Stomach (tissue), 9 donors: ENCODE data around the gene MCEMP1. TPM values are rescaled to one million over a fixed set of nuclear protein-coding genes. Genes with fewer than 3 reads are reported as not detected.
A peak's percentile ranks its signal among the peaks of the same experiment; 100 is the strongest.

Source experiments
- DNase-seq, 2 donors: peaks; one replicate each; pipeline versions ENCODE4 v3.0.0 to v3.0.0-alpha.2; 2013 to 2019
- H3K27ac ChIP-seq, 5 donors: fragments of 200-600 bp in 4 of 5; sonication (generic) in 4 of 5; one replicate each; pipeline ENCODE4 v1.5.1; 2013 to 2019; ENCODE audit warnings: mild to moderate bottlenecking in 1 of 5, moderate library complexity in 1 of 5
- H3K27me3 ChIP-seq, 3 donors: fragments of 200-600 bp; sonication (generic); one replicate each; pipeline ENCODE4 v1.5.1; 2017 to 2019; ENCODE audit warnings: mixed run types in 1 of 3
- H3K36me3 ChIP-seq, 4 donors: fragments of 200-600 bp; sonication (generic); 1 replicate in 3 of 4; 2 replicates in 1 of 4; pipeline ENCODE4 v1.5.1; 2016 to 2019
- H3K4me1 ChIP-seq, 4 donors: fragments of 200-600 bp; sonication (generic); one replicate each; pipeline ENCODE4 v1.5.1; 2016 to 2019
- H3K4me3 ChIP-seq, 4 donors: fragments of 200-600 bp; sonication (generic) in 3 of 4; one replicate each; pipeline ENCODE4 v1.5.1; 2016 to 2019; ENCODE audit warnings: mild to moderate bottlenecking in 1 of 4
- H3K9me3 ChIP-seq, 4 donors: fragments of 200-600 bp; sonication (generic); one replicate each; pipeline ENCODE4 v1.5.1; 2016 to 2019
- CTCF ChIP-seq, 7 experiments: fragments of 450-650 bp in 4 of 7; fragments of 200-600 bp in 3 of 7; sonication (generic) in 3 of 7; IDR thresholded peaks; one replicate each; pipeline ENCODE4 v1.5.1; 2016 to 2019; ENCODE audit warnings: antibody characterized with exemption in 7 of 7, control low read depth in 2 of 7, mild to moderate bottlenecking in 1 of 7
- EP300 ChIP-seq: sonication (generic); formaldehyde crosslinking; IDR thresholded peaks from one replicate; pipeline ENCODE4 v1.6.1; 2017; ENCODE audit warnings: antibody characterized with exemption
- POLR2A ChIP-seq, 4 donors: fragments of 450-650 bp; IDR thresholded peaks; one replicate each; pipeline ENCODE4 v1.6.1; 2016; ENCODE audit warnings: antibody characterized with exemption in 4 of 4, control low read depth in 2 of 4, mild to moderate bottlenecking in 1 of 4, moderate library complexity in 1 of 4
- POLR2AphosphoS5 ChIP-seq, 3 donors: sonication (generic); formaldehyde crosslinking; IDR thresholded peaks; one replicate each; pipeline ENCODE4 v1.6.1; 2016; ENCODE audit warnings: antibody characterized with exemption in 3 of 3
- WGBS, 5 donors: extraction: QIAGEN DNeasy Blood & Tissue Kit in 3 of 5; methylation state at CpG; one replicate each; pipeline versions ENCODE4 v1.1.5 to v1.1.7; 2013 to 2018; 5-methylcytosine and 5-hydroxymethylcytosine counted together
- intact Hi-C: fragments of 100-400 bp; cut with DNase I; formaldehyde crosslinking; loops from one replicate; pipeline ENCODE4 v1.15.1; 2023; ENCODE audit warnings: low total_unique reads
- polyA plus RNA-seq, 3 donors: library from polyadenylated mRNA; stranded (reverse); fragments of 200-250 nt; gene quantifications; one replicate each; pipeline ENCODE4 v1.2.3, GENCODE V29; 2013
- total RNA-seq, 5 donors: library from RNA; depleted of rRNA; stranded (reverse); fragments of >200 nt; gene quantifications; one replicate each; pipeline versions ENCODE4 v1.1.0 to v1.2.3, GENCODE V29; 2014 to 2016
- donor health status: healthy with polysubstance abuse.
- donor health status: Bipolar disorder and iron deficiency.
- donor health status: healthy.

The MCEMP1 gene
- total and polyA plus RNA-seq, 8 donors, result 0.37 to 9.1 (median 0.94) TPM; not detected in 2

- WGBS, 5 donors, result 37 to 46% (median 41%) methylated on average over 24 to 30 of the region's 30 CpGs
- peaks cover 7 to 22% (median 21%) of the 10 kb centered on the region in 4 donors for H3K36me3 ChIP-seq
- H3K9me3 ChIP-seq, result no peaks in the 10 kb centered on the region
- H3K27me3 ChIP-seq, result peaks cover 0 to 54% (median 25%) of the 10 kb centered on the region in 3 donors
- peak in 1 of 2 donors; percentile 57 for DNase-seq
- H3K27ac ChIP-seq, result peak overlapping the region in 2 of 5 donors; percentile 8 to 66
- intact Hi-C loops, result no loop called here
- peak overlapping the region in 2 of 4 donors; percentile 20 to 24 for H3K4me3 ChIP-seq
- no peak for TF ChIP-seq EP300
- no peak for TF ChIP-seq CTCF (IDR thresholded peaks at IDR 0.05)
- peaks cover 0 to 28% (median 24%) of the 10 kb centered on the region in 4 donors for H3K4me1 ChIP-seq
Observed at GRCh38 chr19:7678971-7679751, 2.3 kb downstream of the MCEMP1 start.

- 39 to 43% (median 42%) methylated on average over 22 of the region's 22 CpGs for WGBS, 5 donors
- H3K27me3 ChIP-seq, result peaks cover 0 to 53% (median 25%) of the 10 kb centered on the region in 3 donors
- H3K27ac ChIP-seq, result peak overlapping the region in 3 of 5 donors; percentile 91 to 96 (median 93)
- H3K9me3 ChIP-seq, result no peaks in the 10 kb centered on the region
- TF ChIP-seq POLR2AphosphoS5 (IDR thresholded peaks at IDR 0.05), result no peak
- TF ChIP-seq POLR2A (IDR thresholded peaks at IDR 0.05), result no peak
- DNase-seq, result no peak
- peak overlapping the region; percentile 94 to 100 (median 99) for H3K4me3 ChIP-seq
- H3K4me1 ChIP-seq, result peaks cover 0 to 28% (median 24%) of the 10 kb centered on the region in 4 donors
- peaks cover 7 to 30% (median 29%) of the 10 kb centered on the region in 4 donors for H3K36me3 ChIP-seq
- intact Hi-C loops, result loop anchor here (10.0 kb wide), 1 partner anchor 105 kb away; no protein-coding TSS in a partner anchor
Observed at GRCh38 chr19:7679771-7680605, 3.1 kb downstream of the MCEMP1 start.

- Histone ChIP-seq H3K27me3 (peaks cover 0 to 45% (median 25%) of the 10 kb centered on the region in 3 donors), H3K36me3 (peaks cover 7 to 35% (median 33%) of the 10 kb centered on the region in 4 donors), H3K27ac (peak within 1 kb of the TSS; percentile 88 to 96 (median 92)), H3K4me3 (peak within 1 kb of the TSS; percentile 94 to 100 (median 99)), H3K9me3 (no peaks in the 10 kb centered on the region), H3K4me1 (peaks cover 0 to 28% (median 24%) of the 10 kb centered on the region in 4 donors)
- 0 to 1% (median 1%) methylated on average over 13 to 79 of the region's 79 CpGs for WGBS, 5 donors
- peak; percentile 89 to 97 for DNase-seq
- intact Hi-C loops, result loop anchor here (10.0 kb wide), 1 partner anchor 106 kb away; no protein-coding TSS in a partner anchor
- TF ChIP-seq CTCF (IDR thresholded peaks at IDR 0.05), result peak in 4 of 7 experiments; percentile 24 to 99 (median 97)
- peak; percentile 13 to 85 (median 63) for TF ChIP-seq POLR2AphosphoS5 (IDR thresholded peaks at IDR 0.05)
- no peak for TF ChIP-seq EP300
- no peak for TF ChIP-seq POLR2A (IDR thresholded peaks at IDR 0.05)
Observed at GRCh38 chr19:7680606-7681339, 3.9 kb downstream of the MCEMP1 start, which contains the start of gene TRAPPC5. TRAPPC5 (plus strand) TSS chr19:7680833; CDS start chr19:7682254, 1,421 bp downstream.

GRCh38 chr19:7681340-7682174 is 4.7 kb downstream of the MCEMP1 start:
- peaks cover 7 to 35% (median 33%) of the 10 kb centered on the region in 4 donors for H3K36me3 ChIP-seq
- peak; percentile 75 to 92 for DNase-seq
- H3K9me3 ChIP-seq, result no peaks in the 10 kb centered on the region
- H3K27ac ChIP-seq, result peak overlapping the region; percentile 88 to 96 (median 92)
- peaks cover 0 to 37% (median 23%) of the 10 kb centered on the region in 3 donors for H3K27me3 ChIP-seq
- TF ChIP-seq POLR2A (IDR thresholded peaks at IDR 0.05) (no peak), POLR2AphosphoS5 (IDR thresholded peaks at IDR 0.05) (no peak), CTCF (IDR thresholded peaks at IDR 0.05) (peak in 5 of 7 experiments; percentile 25 to 52 (median 39)), EP300 (no peak)
- peaks cover 0 to 28% (median 24%) of the 10 kb centered on the region in 4 donors for H3K4me1 ChIP-seq
- intact Hi-C loops, result loop anchor here (10.0 kb wide), 1 partner anchor 107 kb away; no protein-coding TSS in a partner anchor
- WGBS, 5 donors, result 5 to 7% (median 5%) methylated on average over 39 to 43 of the region's 43 CpGs
- H3K4me3 ChIP-seq, result peak overlapping the region; percentile 94 to 100 (median 99)
